IPS DF 19.7 (cell line): ENCODE results near the gene MAPK8IP2.
A peak's percentile ranks its signal among the peaks of the same experiment; 100 is the strongest.
"Not testable (repeated sequence)": the region's sequence is repeated elsewhere in the genome, so short reads cannot be mapped to it uniquely, and the experiment has no call there.

Experiments used
- DNase-seq: peaks from one replicate; pipeline ENCODE4 v3.0.0-alpha.2; 2013; ENCODE audit warnings: low read depth, low spot score

Gene MAPK8IP2

GRCh38 chr22:50612528-50613221, 12.1 kb downstream of the MAPK8IP2 start:
- no peak for DNase-seq

GRCh38 chr22:50613291-50613981, 12.8 kb downstream of the MAPK8IP2 start:
- no peak for DNase-seq

- not testable (repeated sequence) for DNase-seq
Observed at GRCh38 chr22:50614296-50614695, 13.7 kb downstream of the MAPK8IP2 start.

- no peak for DNase-seq
Observed at GRCh38 chr22:50620593-50621355, 20.2 kb downstream of the MAPK8IP2 start.

- DNase-seq: no peak
Observed at GRCh38 chr22:50621356-50621880, 20.8 kb downstream of the MAPK8IP2 start.

- no peak for DNase-seq
Observed at GRCh38 chr22:50621948-50622722, 21.5 kb downstream of the MAPK8IP2 start.

GRCh38 chr22:50622723-50623327, 22.2 kb downstream of the MAPK8IP2 start:
- no peak for DNase-seq

GRCh38 chr22:50624347-50625130, 23.9 kb downstream of the MAPK8IP2 start:
- no peak for DNase-seq

GRCh38 chr22:50625131-50625567, 24.6 kb downstream of the MAPK8IP2 start:
- no peak for DNase-seq

GRCh38 chr22:50625568-50626313, 25.1 kb downstream of the MAPK8IP2 start:
- no peak for DNase-seq

- no peak for DNase-seq
Observed at GRCh38 chr22:50626314-50626849, 25.8 kb downstream of the MAPK8IP2 start.

GRCh38 chr22:50626850-50627641, 26.5 kb downstream of the MAPK8IP2 start:
- no peak for DNase-seq

GRCh38 chr22:50627642-50628542, 27.3 kb downstream of the MAPK8IP2 start, which contains the start of gene ARSA:
Gene ARSA (minus strand): TSS chr22:50628152. CDS start chr22:50627779, 373 bp downstream.
- DNase-seq: peak; percentile 28

- no peak for DNase-seq
Observed at GRCh38 chr22:50628543-50629134, 28.0 kb downstream of the MAPK8IP2 start.

GRCh38 chr22:50630376-50630775, 29.8 kb downstream of the MAPK8IP2 start:
- DNase-seq: no peak

GRCh38 chr22:50633086-50633485, 32.5 kb downstream of the MAPK8IP2 start:
- no peak for DNase-seq

GRCh38 chr22:50633771-50634170, 33.2 kb downstream of the MAPK8IP2 start:
- no peak for DNase-seq
